Peyer's patch (tissue), 4 donors: ENCODE data around the gene VAV2.

Experiments
- POLR2A ChIP-seq, 2 donors: fragments of 450-650 bp; IDR thresholded peaks; one replicate each; pipeline ENCODE4 v1.5.1; 2017; ENCODE audit warnings: antibody characterized with exemption in 2 of 2, mild to moderate bottlenecking in 2 of 2, moderate library complexity in 2 of 2
- TF ChIP-seq, protein P1 (sequence below), 6 experiments: fragments of 450-650 bp in 4 of 6; fragments of 200-600 bp in 2 of 6; sonication (generic) in 1 of 6; IDR thresholded peaks; one replicate each; pipeline ENCODE4 v1.5.1; 2017 to 2019; ENCODE audit warnings: antibody characterized with exemption in 6 of 6, mild to moderate bottlenecking in 3 of 6, moderate library complexity in 1 of 6

- TF ChIP-seq, protein P1, sequence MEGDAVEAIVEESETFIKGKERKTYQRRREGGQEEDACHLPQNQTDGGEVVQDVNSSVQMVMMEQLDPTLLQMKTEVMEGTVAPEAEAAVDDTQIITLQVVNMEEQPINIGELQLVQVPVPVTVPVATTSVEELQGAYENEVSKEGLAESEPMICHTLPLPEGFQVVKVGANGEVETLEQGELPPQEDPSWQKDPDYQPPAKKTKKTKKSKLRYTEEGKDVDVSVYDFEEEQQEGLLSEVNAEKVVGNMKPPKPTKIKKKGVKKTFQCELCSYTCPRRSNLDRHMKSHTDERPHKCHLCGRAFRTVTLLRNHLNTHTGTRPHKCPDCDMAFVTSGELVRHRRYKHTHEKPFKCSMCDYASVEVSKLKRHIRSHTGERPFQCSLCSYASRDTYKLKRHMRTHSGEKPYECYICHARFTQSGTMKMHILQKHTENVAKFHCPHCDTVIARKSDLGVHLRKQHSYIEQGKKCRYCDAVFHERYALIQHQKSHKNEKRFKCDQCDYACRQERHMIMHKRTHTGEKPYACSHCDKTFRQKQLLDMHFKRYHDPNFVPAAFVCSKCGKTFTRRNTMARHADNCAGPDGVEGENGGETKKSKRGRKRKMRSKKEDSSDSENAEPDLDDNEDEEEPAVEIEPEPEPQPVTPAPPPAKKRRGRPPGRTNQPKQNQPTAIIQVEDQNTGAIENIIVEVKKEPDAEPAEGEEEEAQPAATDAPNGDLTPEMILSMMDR (IDR thresholded peaks at IDR 0.05): no peak
- no peak for TF ChIP-seq POLR2A (IDR thresholded peaks at IDR 0.05)
These were observed 10.7 kb upstream of the VAV2 start for GRCh38 chr9:134002796-134003195.
